GM06990 (cell line): ENCODE results near the gene ZNF93.

Experiments
- DNase-seq: peaks from one replicate; pipeline ENCODE4 v3.0.0-alpha.2; 2011; ENCODE audit not compliant: insufficient read length; ENCODE audit errors: extremely low read depth
- H3K27me3 ChIP-seq: replicated peaks from 2 replicates; pipeline ENCODE4 v1.6.0; 2011; ENCODE audit warnings: low read length; ENCODE audit not compliant: control insufficient read depth, insufficient read depth
- H3K36me3 ChIP-seq: 2 replicates; pipeline ENCODE4 v1.5.1; 2011; ENCODE audit warnings: low read length; ENCODE audit not compliant: control insufficient read depth, insufficient read depth
- H3K4me3 ChIP-seq: replicated peaks from 2 replicates; pipeline ENCODE4 v1.5.1; 2011; ENCODE audit warnings: low read depth, mild to moderate bottlenecking, control low read depth, low read length
- CTCF ChIP-seq: IDR thresholded peaks from 2 replicates; pipeline ENCODE4 v1.5.1; 2011; ENCODE audit warnings: low read length, control low read depth, mild to moderate bottlenecking, inconsistent platforms; ENCODE audit not compliant: insufficient read depth, poor library complexity, severe bottlenecking

Gene ZNF93

GRCh38 chr19:19937403-19937802 is 36.7 kb downstream of the ZNF93 start:
- no peaks in the 10 kb centered on the region for H3K36me3 ChIP-seq
- no peak for TF ChIP-seq CTCF
- H3K27me3 ChIP-seq = no peaks in the 10 kb centered on the region
- DNase-seq = no peak
- no peak overlapping the region for H3K4me3 ChIP-seq

GRCh38 chr19:19938449-19938848 is 37.7 kb downstream of the ZNF93 start:
- H3K4me3 ChIP-seq = no peak overlapping the region
- TF ChIP-seq CTCF = no peak
- H3K27me3 ChIP-seq = no peaks in the 10 kb centered on the region
- no peak for DNase-seq
- no peaks in the 10 kb centered on the region for H3K36me3 ChIP-seq

GRCh38 chr19:19943848-19944582 is 43.3 kb downstream of the ZNF93 start:
- no peak for TF ChIP-seq CTCF
- no peak overlapping the region for H3K4me3 ChIP-seq
- DNase-seq = no peak
- H3K36me3 ChIP-seq = no peaks in the 10 kb centered on the region
- no peaks in the 10 kb centered on the region for H3K27me3 ChIP-seq

- DNase-seq = no peak
- Histone ChIP-seq H3K4me3 (no peak overlapping the region), H3K27me3 (no peaks in the 10 kb centered on the region), H3K36me3 (no peaks in the 10 kb centered on the region)
- TF ChIP-seq CTCF = no peak
These were observed 43.8 kb downstream of the ZNF93 start for GRCh38 chr19:19944583-19944880.

- no peak for DNase-seq
- Histone ChIP-seq H3K27me3 (no peaks in the 10 kb centered on the region), H3K4me3 (no peak overlapping the region), H3K36me3 (no peaks in the 10 kb centered on the region)
- TF ChIP-seq CTCF = no peak
These were observed 45.5 kb downstream of the ZNF93 start for GRCh38 chr19:19946226-19946625.

- no peak for DNase-seq
- H3K27me3 ChIP-seq = no peaks in the 10 kb centered on the region
- H3K36me3 ChIP-seq = no peaks in the 10 kb centered on the region
- no peak overlapping the region for H3K4me3 ChIP-seq
- no peak for TF ChIP-seq CTCF
These were observed 48.1 kb downstream of the ZNF93 start for GRCh38 chr19:19948800-19949199.
